ENCODE measurements around the gene MARK3.

DNA sequence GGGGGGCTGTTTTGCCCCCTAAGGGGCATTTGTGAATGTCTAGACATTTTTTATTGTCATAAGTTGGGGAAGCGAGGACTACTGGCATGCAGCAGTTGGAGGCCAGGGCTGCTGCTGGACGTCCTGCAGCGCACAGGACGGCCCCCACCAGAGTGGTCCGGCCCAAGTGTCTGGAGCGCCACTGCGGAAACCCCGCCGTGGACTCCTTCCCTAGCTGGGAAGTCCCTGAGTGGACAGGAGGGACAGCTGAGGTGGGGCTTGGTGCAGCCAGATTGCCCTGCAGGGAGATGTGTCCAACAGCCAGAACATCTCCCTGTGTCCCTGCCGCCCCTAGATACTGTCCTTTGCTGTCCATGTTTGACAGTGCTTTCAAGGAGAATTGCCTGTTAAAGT lies 132.0 kb downstream of the MARK3 start:
- TF ChIP-seq POLR2A (IDR thresholded peaks at IDR 0.05; ENCODE audit: low read depth, low read length) (no peak), SMC3 (IDR thresholded peaks at IDR 0.05; ENCODE audit: low read depth, low read length) (no peak), CEBPB (IDR thresholded peaks at IDR 0.05; ENCODE audit: low read depth, low read length) (no peak), MXI1 (IDR thresholded peaks at IDR 0.05; ENCODE audit: borderline replicate concordance, low read depth, low read length) (no peak), CHD1 (IDR thresholded peaks at IDR 0.05; ENCODE audit: low read depth, low read length) (no peak)
- TF ChIP-seq, protein P1, sequence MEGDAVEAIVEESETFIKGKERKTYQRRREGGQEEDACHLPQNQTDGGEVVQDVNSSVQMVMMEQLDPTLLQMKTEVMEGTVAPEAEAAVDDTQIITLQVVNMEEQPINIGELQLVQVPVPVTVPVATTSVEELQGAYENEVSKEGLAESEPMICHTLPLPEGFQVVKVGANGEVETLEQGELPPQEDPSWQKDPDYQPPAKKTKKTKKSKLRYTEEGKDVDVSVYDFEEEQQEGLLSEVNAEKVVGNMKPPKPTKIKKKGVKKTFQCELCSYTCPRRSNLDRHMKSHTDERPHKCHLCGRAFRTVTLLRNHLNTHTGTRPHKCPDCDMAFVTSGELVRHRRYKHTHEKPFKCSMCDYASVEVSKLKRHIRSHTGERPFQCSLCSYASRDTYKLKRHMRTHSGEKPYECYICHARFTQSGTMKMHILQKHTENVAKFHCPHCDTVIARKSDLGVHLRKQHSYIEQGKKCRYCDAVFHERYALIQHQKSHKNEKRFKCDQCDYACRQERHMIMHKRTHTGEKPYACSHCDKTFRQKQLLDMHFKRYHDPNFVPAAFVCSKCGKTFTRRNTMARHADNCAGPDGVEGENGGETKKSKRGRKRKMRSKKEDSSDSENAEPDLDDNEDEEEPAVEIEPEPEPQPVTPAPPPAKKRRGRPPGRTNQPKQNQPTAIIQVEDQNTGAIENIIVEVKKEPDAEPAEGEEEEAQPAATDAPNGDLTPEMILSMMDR (conservative IDR thresholded peaks at IDR 0.05; ENCODE audit: low read depth, low read length), result no peak

All from IMR-90 (cell line).